ENCODE results near the gene USH1G. TPM values are rescaled to one million over a fixed set of nuclear protein-coding genes. Genes with fewer than 3 reads are reported as not detected.

The USH1G gene
- total RNA-seq, 1 donor from 2014 or later = not detected

GRCh38 chr17:74954665-74955421 is 31.8 kb upstream of the USH1G start:
- intact Hi-C loops (cut with micrococcal nuclease) = no loop called here

GRCh38 chr17:74954115-74954514 is 31.1 kb upstream of the USH1G start:
- intact Hi-C loops (cut with micrococcal nuclease) = no loop called here

- intact Hi-C loops (cut with micrococcal nuclease) = no loop called here
These were observed 30.2 kb upstream of the USH1G start for GRCh38 chr17:74953134-74953687.

- intact Hi-C loops (cut with micrococcal nuclease) = no loop called here
These were observed 29.5 kb upstream of the USH1G start for GRCh38 chr17:74952431-74953133.

- intact Hi-C loops (cut with micrococcal nuclease) = no loop called here
These were observed 28.8 kb upstream of the USH1G start for GRCh38 chr17:74951680-74952421.

GRCh38 chr17:74951065-74951464 is 28.0 kb upstream of the USH1G start:
- intact Hi-C loops (cut with micrococcal nuclease) = no loop called here

- intact Hi-C loops (cut with micrococcal nuclease) = no loop called here
These were observed 27.2 kb upstream of the USH1G start for GRCh38 chr17:74950207-74950606.

- intact Hi-C loops (cut with micrococcal nuclease) = no loop called here
These were observed 26.5 kb upstream of the USH1G start for GRCh38 chr17:74949455-74950115.

- intact Hi-C loops (cut with micrococcal nuclease) = no loop called here
These were observed 24.1 kb upstream of the USH1G start for GRCh38 chr17:74947041-74947754.

GRCh38 chr17:74946641-74947040 is 23.6 kb upstream of the USH1G start:
- intact Hi-C loops (cut with micrococcal nuclease) = no loop called here

GRCh38 chr17:74945543-74945942 is 22.5 kb upstream of the USH1G start:
- intact Hi-C loops (cut with micrococcal nuclease) = no loop called here

GRCh38 chr17:74943808-74944522 is 20.9 kb upstream of the USH1G start:
- intact Hi-C loops (cut with micrococcal nuclease) = no loop called here

- intact Hi-C loops (cut with micrococcal nuclease) = no loop called here
These were observed 18.2 kb upstream of the USH1G start for GRCh38 chr17:74941128-74941725.

GRCh38 chr17:74939534-74939933 is 16.5 kb upstream of the USH1G start:
- intact Hi-C loops (cut with micrococcal nuclease) = no loop called here

- intact Hi-C loops (cut with micrococcal nuclease) = no loop called here
These were observed 15.3 kb upstream of the USH1G start for GRCh38 chr17:74938194-74938950.

GRCh38 chr17:74937064-74938051 is 14.3 kb upstream of the USH1G start:
- intact Hi-C loops (cut with micrococcal nuclease) = no loop called here

- intact Hi-C loops (cut with micrococcal nuclease) = no loop called here
These were observed 13.4 kb upstream of the USH1G start for GRCh38 chr17:74936470-74936799.
